Activated T-helper 2 cell treated with anti-CD3 and anti-CD28 coated beads, Interferon-gamma antibody, Interleukin-2, Interleukin-4, amounts not matched to agents 10 μg/mL and 5 μg/mL and 100 μg/mL, durations not matched to agents 14 hours and 24 hours and 36 hours (primary cell): Measurements from ENCODE around the gene NMBR. TPM values are rescaled to one million over a fixed set of nuclear protein-coding genes. Genes with fewer than 3 reads are reported as not detected.
"Not testable (repeated sequence)": the region's sequence is repeated elsewhere in the genome, so short reads cannot be mapped to it uniquely, and the experiment has no call there.

ENCODE experiments used
- DNase-seq: peaks from one replicate; pipeline ENCODE4 v3.0.0; 2021; ENCODE audit warnings: low spot score
- H3K27ac Mint-ChIP-seq: one replicate; pipeline ENCODE4 v1.8.0; 2021; ENCODE audit warnings: mixed read lengths
- H3K27me3 Mint-ChIP-seq: one replicate; pipeline ENCODE4 v1.8.0; 2021; ENCODE audit warnings: low read depth, mixed read lengths
- H3K36me3 Mint-ChIP-seq: one replicate; pipeline ENCODE4 v1.8.0; 2021; ENCODE audit warnings: low read depth, mixed read lengths
- H3K4me1 Mint-ChIP-seq: one replicate; pipeline ENCODE4 v1.8.0; 2021; ENCODE audit warnings: low read depth, mixed read lengths
- H3K4me3 Mint-ChIP-seq: one replicate; pipeline ENCODE4 v1.8.0; 2021; ENCODE audit warnings: low read depth, mild to moderate bottlenecking, moderate library complexity, mixed read lengths
- H3K9me3 Mint-ChIP-seq: one replicate; pipeline ENCODE4 v1.8.0; 2021; ENCODE audit warnings: mixed read lengths
- intact Hi-C: fragments of 100-400 bp; cut with micrococcal nuclease; formaldehyde crosslinking; loops from one replicate; pipeline ENCODE4 v1.15.1; 2023
- total RNA-seq: library from RNA; stranded (reverse); gene quantifications from 2 replicates; pipeline ENCODE4 v1.2.3, GENCODE V29; 2022

The NMBR gene
- total RNA-seq = not detected in 2 replicates

GRCh38 chr6:142146828-142147662, at the start of gene NMBR, which contains the start of gene VTA1:
Gene NMBR, minus strand, starts transcription at chr6:142147122. Its CDS starts 58,464 bp downstream, at chr6:142088658.
Gene VTA1, plus strand, starts transcription at chr6:142147263. Its CDS starts 25 bp downstream, at chr6:142147288.
- Mint-ChIP-seq H3K4me1 (peaks cover 31% of the 10 kb centered on the region), H3K4me3 (peak within 1 kb of the TSS; percentile 91), H3K9me3 (no peaks in the 10 kb centered on the region), H3K36me3 (peaks cover 26% of the 10 kb centered on the region), H3K27me3 (no peaks in the 10 kb centered on the region), H3K27ac (peak within 1 kb of the TSS; percentile 59)
- peak; percentile 95 for DNase-seq
- intact Hi-C loops = loop anchor here (1.0 to 10.0 kb wide), 6 partner anchors 9 to 1948 kb away; partner anchors contain the start of gene SF3B5

GRCh38 chr6:142195862-142196541, 49.1 kb upstream of the NMBR start:
- Mint-ChIP-seq H3K27me3 (no peaks in the 10 kb centered on the region), H3K9me3 (no peaks in the 10 kb centered on the region), H3K4me1 (peaks cover 12% of the 10 kb centered on the region), H3K36me3 (peaks cover 14% of the 10 kb centered on the region), H3K4me3 (no peak overlapping the region), H3K27ac (no peak overlapping the region)
- DNase-seq = no peak
- intact Hi-C loops = no loop called here

- H3K4me3 Mint-ChIP-seq = no peak overlapping the region
- H3K27ac Mint-ChIP-seq = no peak overlapping the region
- no peak for DNase-seq
- peaks cover 12% of the 10 kb centered on the region for H3K4me1 Mint-ChIP-seq
- no peaks in the 10 kb centered on the region for H3K27me3 Mint-ChIP-seq
- no peaks in the 10 kb centered on the region for H3K9me3 Mint-ChIP-seq
- peaks cover 16% of the 10 kb centered on the region for H3K36me3 Mint-ChIP-seq
- intact Hi-C loops = no loop called here
These were observed 46.7 kb upstream of the NMBR start for GRCh38 chr6:142193621-142194020.

GRCh38 chr6:142192343-142192742, 45.4 kb upstream of the NMBR start:
- H3K9me3 Mint-ChIP-seq = no peaks in the 10 kb centered on the region
- DNase-seq = no peak
- no peaks in the 10 kb centered on the region for H3K27me3 Mint-ChIP-seq
- no peak overlapping the region for H3K4me3 Mint-ChIP-seq
- no peak overlapping the region for H3K27ac Mint-ChIP-seq
- intact Hi-C loops = no loop called here
- peaks cover 16% of the 10 kb centered on the region for H3K36me3 Mint-ChIP-seq
- H3K4me1 Mint-ChIP-seq = peaks cover 12% of the 10 kb centered on the region

- Mint-ChIP-seq H3K9me3 (no peaks in the 10 kb centered on the region), H3K27ac (no peak overlapping the region), H3K4me1 (peaks cover 4% of the 10 kb centered on the region), H3K36me3 (peaks cover 10% of the 10 kb centered on the region), H3K27me3 (no peaks in the 10 kb centered on the region), H3K4me3 (no peak overlapping the region)
- intact Hi-C loops = no loop called here
- no peak for DNase-seq
These were observed 42.1 kb upstream of the NMBR start for GRCh38 chr6:142189057-142189456.

- H3K4me1 Mint-ChIP-seq, DNase-seq, H3K36me3 Mint-ChIP-seq, intact Hi-C loops, H3K27me3 Mint-ChIP-seq, H3K9me3 Mint-ChIP-seq, H3K27ac Mint-ChIP-seq, H3K4me3 Mint-ChIP-seq: not testable (repeated sequence)
These were observed 41.4 kb upstream of the NMBR start for GRCh38 chr6:142188341-142188740.

GRCh38 chr6:142187209-142187608, 40.3 kb upstream of the NMBR start:
- intact Hi-C loops = no loop called here
- Mint-ChIP-seq H3K36me3 (peaks cover 16% of the 10 kb centered on the region), H3K27me3 (no peaks in the 10 kb centered on the region), H3K9me3 (no peaks in the 10 kb centered on the region), H3K4me1 (peaks cover 8% of the 10 kb centered on the region), H3K4me3 (no peak overlapping the region), H3K27ac (no peak overlapping the region)
- no peak for DNase-seq

GRCh38 chr6:142185641-142186040, 38.7 kb upstream of the NMBR start:
- peaks cover 18% of the 10 kb centered on the region for H3K36me3 Mint-ChIP-seq
- H3K4me1 Mint-ChIP-seq = peaks cover 10% of the 10 kb centered on the region
- no peaks in the 10 kb centered on the region for H3K27me3 Mint-ChIP-seq
- H3K27ac Mint-ChIP-seq = no peak overlapping the region
- H3K4me3 Mint-ChIP-seq = no peak overlapping the region
- no peaks in the 10 kb centered on the region for H3K9me3 Mint-ChIP-seq
- intact Hi-C loops = no loop called here
- no peak for DNase-seq

- H3K4me1 Mint-ChIP-seq = peaks cover 10% of the 10 kb centered on the region
- H3K27me3 Mint-ChIP-seq = no peaks in the 10 kb centered on the region
- intact Hi-C loops = no loop called here
- H3K9me3 Mint-ChIP-seq = no peaks in the 10 kb centered on the region
- DNase-seq = no peak
- H3K27ac Mint-ChIP-seq = no peak overlapping the region
- peaks cover 14% of the 10 kb centered on the region for H3K36me3 Mint-ChIP-seq
- H3K4me3 Mint-ChIP-seq = no peak overlapping the region
These were observed 37.4 kb upstream of the NMBR start for GRCh38 chr6:142184307-142184706.

- no peak for DNase-seq
- no peaks in the 10 kb centered on the region for H3K27me3 Mint-ChIP-seq
- no peaks in the 10 kb centered on the region for H3K9me3 Mint-ChIP-seq
- intact Hi-C loops = no loop called here
- H3K4me3 Mint-ChIP-seq = no peak overlapping the region
- H3K27ac Mint-ChIP-seq = no peak overlapping the region
- H3K4me1 Mint-ChIP-seq = peaks cover 10% of the 10 kb centered on the region
- H3K36me3 Mint-ChIP-seq = peaks cover 11% of the 10 kb centered on the region
These were observed 36.4 kb upstream of the NMBR start for GRCh38 chr6:142183351-142183750.

GRCh38 chr6:142182004-142182403, 35.1 kb upstream of the NMBR start:
- Mint-ChIP-seq H3K9me3 (peaks cover 12% of the 10 kb centered on the region), H3K36me3 (peaks cover 24% of the 10 kb centered on the region), H3K4me1 (peaks cover 10% of the 10 kb centered on the region), H3K27me3 (no peaks in the 10 kb centered on the region), H3K4me3 (no peak overlapping the region), H3K27ac (no peak overlapping the region)
- intact Hi-C loops = no loop called here
- DNase-seq = no peak

GRCh38 chr6:142178129-142178528, 31.2 kb upstream of the NMBR start:
- no peak for DNase-seq
- intact Hi-C loops = no loop called here
- Mint-ChIP-seq H3K27me3 (no peaks in the 10 kb centered on the region), H3K4me1 (peaks cover 4% of the 10 kb centered on the region), H3K36me3 (peaks cover 57% of the 10 kb centered on the region), H3K4me3 (no peak overlapping the region), H3K27ac (no peak overlapping the region), H3K9me3 (peaks cover 16% of the 10 kb centered on the region)

- peaks cover 66% of the 10 kb centered on the region for H3K36me3 Mint-ChIP-seq
- DNase-seq = no peak
- intact Hi-C loops = no loop called here
- H3K27me3 Mint-ChIP-seq = no peaks in the 10 kb centered on the region
- H3K9me3 Mint-ChIP-seq = peaks cover 16% of the 10 kb centered on the region
- H3K4me3 Mint-ChIP-seq = no peak overlapping the region
- no peak overlapping the region for H3K27ac Mint-ChIP-seq
- no peaks in the 10 kb centered on the region for H3K4me1 Mint-ChIP-seq
These were observed 27.8 kb upstream of the NMBR start for GRCh38 chr6:142174703-142175102.
